T-helper 22 cell (primary cell): Measurements from ENCODE around the gene DNAI7.

Source experiments
- DNase-seq: peaks from one replicate; pipeline ENCODE4 v3.0.0-alpha.2; 2020; ENCODE audit warnings: low read depth

DNAI7 gene

GRCh38 chr12:25182765-25183164 is 12.2 kb downstream of the DNAI7 start:
- no peak for DNase-seq

GRCh38 chr12:25162866-25163265 is 32.1 kb downstream of the DNAI7 start:
- DNase-seq = no peak

- DNase-seq = no peak
Measured at GRCh38 chr12:25156061-25156460, 38.9 kb downstream of the DNAI7 start.

- no peak for DNase-seq
Measured at GRCh38 chr12:25155022-25155576, 39.9 kb downstream of the DNAI7 start.

- no peak for DNase-seq
Measured at GRCh38 chr12:25152055-25152454, 42.9 kb downstream of the DNAI7 start.

GRCh38 chr12:25151476-25151875 is 43.5 kb downstream of the DNAI7 start:
- no peak for DNase-seq

- DNase-seq = no peak
Measured at GRCh38 chr12:25146686-25147085, 48.3 kb downstream of the DNAI7 start.

GRCh38 chr12:25135531-25136154 is 59.3 kb downstream of the DNAI7 start:
- no peak for DNase-seq

- no peak for DNase-seq
Measured at GRCh38 chr12:25131270-25131669, 63.7 kb downstream of the DNAI7 start.

GRCh38 chr12:25130741-25131188 is 64.2 kb downstream of the DNAI7 start:
- DNase-seq = no peak

GRCh38 chr12:25126746-25127145 is 68.2 kb downstream of the DNAI7 start:
- no peak for DNase-seq

GRCh38 chr12:25126101-25126500 is 68.9 kb downstream of the DNAI7 start:
- no peak for DNase-seq

GRCh38 chr12:25124493-25124892 is 70.5 kb downstream of the DNAI7 start:
- no peak for DNase-seq

GRCh38 chr12:25123126-25123525 is 71.8 kb downstream of the DNAI7 start:
- DNase-seq = no peak

- no peak for DNase-seq
Measured at GRCh38 chr12:25121916-25122315, 73.0 kb downstream of the DNAI7 start.

- no peak for DNase-seq
Measured at GRCh38 chr12:25121110-25121509, 73.8 kb downstream of the DNAI7 start.

GRCh38 chr12:25119020-25119419 is 75.9 kb downstream of the DNAI7 start:
- no peak for DNase-seq

GRCh38 chr12:25115677-25116076 is 79.3 kb downstream of the DNAI7 start:
- DNase-seq = no peak

GRCh38 chr12:25113651-25114050 is 81.3 kb downstream of the DNAI7 start:
- DNase-seq = no peak

- DNase-seq = no peak
Measured at GRCh38 chr12:25110260-25110659, 84.7 kb downstream of the DNAI7 start.

- no peak for DNase-seq
Measured at GRCh38 chr12:25107920-25108319, 87.0 kb downstream of the DNAI7 start.

GRCh38 chr12:25106818-25107217 is 88.1 kb downstream of the DNAI7 start:
- no peak for DNase-seq

GRCh38 chr12:25102402-25102801 is 92.6 kb downstream of the DNAI7 start:
- DNase-seq = no peak

GRCh38 chr12:25101092-25101445 is 93.9 kb downstream of the DNAI7 start:
- no peak for DNase-seq
